Tongue (tissue), 2 donors: ENCODE measurements around the gene TAS1R2. TPM values are rescaled to one million over a fixed set of nuclear protein-coding genes. Genes with fewer than 3 reads are reported as not detected.
A peak's percentile ranks its signal among the peaks of the same experiment; 100 is the strongest.

Experiments
- DNase-seq: peaks from one replicate; pipeline ENCODE4 v3.0.0-alpha.2; 2015
- total RNA-seq: library from RNA; depleted of rRNA; stranded (reverse); fragments of >200 nt; gene quantifications from one replicate; pipeline ENCODE4 v1.2.3, GENCODE V29; 2014

The TAS1R2 gene
- total RNA-seq, 1 donor from 2014 or later = not detected

DNA sequence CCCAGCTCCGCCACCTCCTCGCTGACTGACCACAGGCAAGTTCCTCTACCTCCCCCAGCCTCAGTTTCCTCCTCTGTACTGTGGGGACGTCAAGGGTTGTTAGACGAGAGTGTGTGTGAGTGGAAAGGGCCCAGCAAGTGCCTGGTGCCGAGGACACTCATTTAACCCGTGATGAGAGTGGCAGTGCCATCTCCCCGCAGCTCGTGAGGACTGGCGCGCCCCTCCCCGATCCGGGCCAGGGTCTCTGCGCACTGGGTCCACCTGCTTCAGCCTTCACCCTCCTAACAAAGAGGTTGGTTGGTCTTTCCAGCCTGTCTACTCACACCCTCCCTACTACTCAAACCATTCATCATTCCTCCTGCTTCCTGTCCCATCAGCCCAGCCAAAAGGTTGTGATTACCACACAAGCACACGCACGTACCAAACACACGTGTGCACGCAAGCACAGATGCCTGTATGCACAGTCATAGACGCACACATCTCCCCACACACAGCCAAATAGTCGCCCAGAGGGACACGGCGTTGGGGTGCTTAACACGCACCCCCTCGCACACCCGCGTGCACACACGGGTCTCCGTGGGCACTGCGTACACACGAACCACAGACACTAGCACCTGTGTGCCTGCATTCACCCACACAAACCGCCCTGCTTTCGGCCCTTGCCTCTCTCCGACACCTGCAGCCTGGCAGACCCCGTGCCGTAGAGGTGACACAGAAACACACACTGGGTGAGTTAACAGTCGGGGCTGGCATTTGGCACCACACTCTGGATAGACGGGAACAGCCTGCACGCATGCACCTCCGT is 39.3 kb downstream of the TAS1R2 start:
- DNase-seq = no peak

DNA sequence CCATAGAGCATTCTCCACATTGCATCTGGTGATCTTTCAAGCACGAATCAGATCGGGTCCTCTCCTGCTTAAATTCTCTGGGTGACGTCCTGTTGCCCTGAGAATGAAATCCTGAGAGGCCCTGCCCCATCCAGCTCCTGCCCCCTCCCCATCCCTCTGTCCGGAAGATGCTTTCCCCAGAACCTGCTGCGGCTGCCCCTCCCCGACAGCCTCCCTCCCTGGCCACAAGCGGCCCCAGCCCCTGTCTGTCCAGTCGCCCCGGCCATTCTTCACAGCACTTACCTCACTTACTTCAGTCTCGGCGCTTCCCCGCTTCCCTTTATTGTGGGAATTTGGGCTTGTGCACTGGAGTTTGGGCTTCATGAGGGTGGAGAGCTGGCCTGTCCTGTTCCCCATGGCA is 40.3 kb downstream of the TAS1R2 start:
- DNase-seq = no peak

DNA sequence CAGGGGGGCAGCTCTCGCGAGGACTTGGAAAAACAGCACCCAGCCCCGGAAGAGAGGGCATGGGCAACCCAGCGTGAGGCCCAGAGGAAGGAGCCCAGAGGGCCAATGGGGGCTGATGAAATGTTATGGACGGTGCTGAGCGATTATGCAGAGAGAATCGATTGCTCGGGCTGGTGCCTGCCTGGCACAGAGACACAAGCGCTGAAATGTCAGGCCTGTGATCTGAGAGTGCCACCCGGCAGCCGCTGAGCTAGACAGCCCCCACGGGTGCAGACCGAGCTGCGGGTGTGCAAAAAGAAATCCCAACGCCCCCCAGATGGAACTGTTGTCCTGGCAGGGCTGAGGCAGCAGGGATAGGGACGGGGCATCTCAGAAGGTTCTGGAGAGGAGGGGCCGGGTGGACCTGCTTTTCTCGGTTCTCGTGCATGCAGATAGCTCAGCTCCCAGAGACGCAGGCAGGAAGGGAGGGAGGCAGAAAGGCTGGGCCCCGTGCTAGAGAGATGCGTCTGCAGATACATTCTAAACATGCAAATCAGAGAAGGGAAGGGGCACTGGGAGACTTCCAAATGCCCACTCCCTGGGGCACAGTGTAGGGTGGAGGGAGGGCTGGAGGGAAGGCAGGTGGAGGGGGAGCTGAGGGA is 41.5 kb downstream of the TAS1R2 start:
- DNase-seq = peak; percentile 88

DNA sequence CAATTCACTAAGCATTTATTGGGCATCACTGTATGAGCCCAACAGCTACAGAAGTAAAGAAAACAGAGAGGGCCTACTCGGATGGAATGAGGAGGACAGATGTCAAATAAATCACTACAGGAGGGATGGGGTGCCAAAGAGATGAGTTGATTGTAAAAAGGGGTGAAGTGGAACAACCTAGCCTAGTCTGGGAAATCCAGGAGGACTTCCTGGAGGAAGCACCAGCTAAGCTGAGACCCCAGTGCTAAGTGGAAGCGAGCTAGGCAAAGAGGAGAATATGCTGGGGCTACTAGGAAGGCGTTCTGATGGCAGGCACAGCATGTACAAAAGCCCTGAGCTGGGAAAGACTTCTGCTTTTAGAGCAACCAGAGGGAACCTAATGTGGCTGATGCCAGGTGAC is 42.1 kb downstream of the TAS1R2 start:
- DNase-seq = no peak

DNA sequence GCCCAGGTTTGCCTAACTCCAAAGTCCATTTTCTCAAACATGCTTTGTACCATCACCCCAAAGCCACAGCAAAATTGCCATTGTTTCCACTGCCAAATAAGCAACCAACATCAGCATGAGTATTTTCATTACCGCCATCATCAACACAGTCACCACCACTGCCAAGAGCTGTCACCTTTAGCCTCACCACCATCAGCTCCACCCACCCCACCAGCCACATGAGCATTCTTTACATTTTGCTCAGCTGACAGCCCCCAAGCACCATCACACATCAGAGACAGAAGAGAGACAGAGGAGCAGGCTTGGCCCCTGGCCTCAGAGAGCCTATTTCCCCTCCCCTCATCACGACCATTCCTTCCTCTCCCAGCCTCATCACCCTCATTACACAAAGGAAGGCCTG is 42.7 kb downstream of the TAS1R2 start:
- no peak for DNase-seq

DNA sequence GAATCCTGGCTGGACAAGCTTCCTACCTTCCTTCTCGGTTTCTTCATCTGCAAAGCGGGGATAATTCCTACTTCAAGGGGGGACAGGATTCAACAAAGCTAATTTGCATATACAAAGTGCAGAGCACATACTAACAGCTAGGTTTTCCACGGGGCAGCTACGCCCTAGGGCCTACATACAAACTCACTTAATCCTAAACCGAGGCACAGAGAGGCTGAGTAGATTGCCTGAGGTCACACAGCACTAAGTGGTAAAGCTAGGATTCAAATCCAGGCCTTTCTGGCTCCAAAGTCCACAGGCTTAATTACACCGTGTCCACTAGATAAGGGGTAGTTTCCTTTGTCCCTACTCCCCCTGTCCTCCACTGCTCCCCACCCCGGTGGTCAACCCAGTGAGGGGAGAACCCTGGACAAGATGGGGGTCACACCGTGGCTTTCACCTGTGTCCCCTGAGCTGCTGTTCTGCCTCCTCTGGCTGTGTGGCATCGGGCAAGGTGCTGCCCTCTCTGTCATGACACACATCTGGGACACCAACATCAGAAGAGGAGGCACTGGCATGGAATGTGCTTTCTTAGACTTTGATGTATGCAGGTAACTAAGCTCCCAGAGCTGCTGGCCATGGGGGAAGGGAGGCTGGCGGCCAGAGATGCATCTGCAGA is 44.5 kb downstream of the TAS1R2 start:
- no peak for DNase-seq

DNA sequence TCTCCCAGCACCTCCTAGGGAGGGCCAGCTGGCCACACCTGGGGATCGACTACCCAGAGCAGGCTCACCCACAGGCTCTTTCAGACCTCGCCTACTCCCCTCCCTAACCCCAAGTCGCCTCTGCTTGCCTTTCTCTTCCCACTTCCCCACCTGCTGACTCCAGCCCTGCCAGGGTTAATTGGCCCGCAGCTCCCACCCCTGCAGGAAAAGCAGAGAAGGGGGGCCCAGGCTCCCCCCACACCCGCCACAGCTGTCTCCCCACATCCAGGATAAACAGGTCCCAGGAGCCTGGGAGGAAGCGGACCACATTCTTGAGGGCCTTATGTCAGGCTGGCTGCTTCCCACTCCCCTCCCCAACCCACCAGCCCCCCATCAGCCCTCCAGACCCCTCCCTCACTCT is 45.0 kb downstream of the TAS1R2 start:
- DNase-seq = peak; percentile 95

DNA sequence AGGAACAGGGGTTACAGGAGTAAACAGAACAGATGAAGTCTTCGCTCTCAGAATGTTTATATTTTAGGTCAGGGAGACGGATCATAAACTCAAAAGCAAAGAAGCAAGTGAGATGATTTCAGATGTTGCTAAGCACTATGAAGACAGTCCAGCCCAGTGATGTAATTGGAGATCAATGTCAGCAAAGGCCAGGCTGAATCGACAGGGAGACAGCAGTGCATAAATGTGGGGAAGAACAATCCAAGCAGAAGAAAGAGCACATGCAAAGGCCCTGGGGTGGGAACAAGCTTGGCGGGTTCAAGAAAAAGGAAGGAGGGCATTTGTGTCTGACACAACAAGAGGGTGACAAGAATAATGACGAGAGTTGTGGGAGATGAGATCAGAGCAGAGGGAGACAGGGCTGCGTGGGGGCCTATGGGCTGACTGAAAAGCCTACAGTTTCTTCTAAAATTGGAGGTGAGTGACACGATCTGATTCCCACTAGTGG is 47.0 kb downstream of the TAS1R2 start:
- peak; percentile 58 for DNase-seq

DNA sequence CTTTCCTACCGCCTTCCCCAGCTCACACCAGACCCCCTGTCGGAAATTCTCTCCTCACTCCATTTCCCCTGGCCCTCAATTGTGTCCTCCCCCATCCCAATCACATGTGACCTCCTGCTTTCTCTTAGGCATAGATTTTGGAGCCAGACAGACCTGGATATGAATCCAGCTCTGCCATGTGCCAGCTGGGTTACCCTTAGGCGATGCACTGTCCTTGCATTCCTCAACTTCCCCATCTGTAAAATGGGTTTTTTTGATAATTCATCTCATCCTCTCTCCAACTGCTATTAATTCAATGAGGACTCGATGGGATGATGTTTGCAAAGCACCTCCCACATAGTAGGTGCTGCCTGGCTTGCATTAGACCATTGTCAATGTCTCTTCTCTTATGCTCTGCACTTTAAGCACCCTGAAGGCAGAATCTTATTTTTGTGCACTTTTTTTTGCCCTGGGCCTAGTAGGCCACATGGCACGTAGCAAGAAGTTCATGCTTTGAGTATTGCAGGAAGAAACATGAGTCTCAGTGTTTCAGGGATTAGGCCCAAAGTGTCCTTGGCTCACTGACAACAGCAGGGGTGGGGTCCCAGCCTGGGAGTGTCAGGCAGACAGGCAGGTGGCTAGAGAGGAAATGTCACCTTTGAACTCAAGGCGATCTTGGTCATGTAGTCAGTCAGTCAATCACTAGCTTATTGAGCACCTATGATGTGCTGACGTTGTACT is 47.6 kb downstream of the TAS1R2 start:
- peak; percentile 77 for DNase-seq

DNA sequence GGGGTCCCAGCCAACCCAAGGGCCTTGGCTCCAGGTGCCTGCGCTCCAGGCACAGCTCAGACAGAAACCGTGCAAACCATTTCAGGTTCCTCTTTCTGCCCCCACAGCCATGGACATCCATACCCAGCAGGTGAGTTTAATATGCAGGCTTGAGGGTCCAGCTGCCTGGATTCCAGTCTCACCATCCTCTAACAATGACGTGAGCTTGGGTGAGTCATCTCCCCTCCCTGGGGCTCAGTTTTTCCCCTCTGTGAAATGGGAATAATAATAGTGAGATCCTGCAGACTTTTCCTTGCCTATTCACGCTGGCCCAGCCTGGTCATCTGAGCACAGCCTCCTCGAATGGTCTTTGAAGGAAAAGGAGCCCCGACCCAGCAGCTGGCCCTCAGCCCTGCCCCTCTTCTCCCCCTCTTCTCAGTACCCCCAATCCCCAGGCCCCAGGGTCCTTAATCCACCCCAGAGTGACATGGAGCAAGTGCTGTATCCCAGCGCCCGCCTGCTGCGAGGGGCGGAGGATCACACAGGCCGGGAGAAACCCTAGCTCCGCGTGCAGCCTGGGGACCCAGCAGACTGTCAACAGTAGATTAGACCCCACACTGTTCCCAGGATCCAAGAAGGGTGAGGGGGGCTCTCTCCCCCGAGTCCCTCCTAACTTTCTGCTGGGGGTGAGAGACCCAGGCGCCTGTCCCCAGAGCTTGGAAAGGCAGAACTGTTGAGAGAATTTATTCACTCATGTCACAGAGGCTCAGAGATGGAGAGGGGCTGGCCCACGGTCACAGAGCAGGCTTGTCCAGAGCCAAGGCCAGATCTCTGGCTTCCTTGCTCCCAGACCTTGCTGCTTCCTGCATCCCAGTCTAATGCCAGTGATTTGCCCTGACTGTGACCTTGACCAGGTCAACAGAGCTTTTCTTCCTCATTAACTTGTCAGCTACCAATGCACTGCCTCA is 49.2 kb downstream of the TAS1R2 start:
- peak; percentile 81 for DNase-seq

DNA sequence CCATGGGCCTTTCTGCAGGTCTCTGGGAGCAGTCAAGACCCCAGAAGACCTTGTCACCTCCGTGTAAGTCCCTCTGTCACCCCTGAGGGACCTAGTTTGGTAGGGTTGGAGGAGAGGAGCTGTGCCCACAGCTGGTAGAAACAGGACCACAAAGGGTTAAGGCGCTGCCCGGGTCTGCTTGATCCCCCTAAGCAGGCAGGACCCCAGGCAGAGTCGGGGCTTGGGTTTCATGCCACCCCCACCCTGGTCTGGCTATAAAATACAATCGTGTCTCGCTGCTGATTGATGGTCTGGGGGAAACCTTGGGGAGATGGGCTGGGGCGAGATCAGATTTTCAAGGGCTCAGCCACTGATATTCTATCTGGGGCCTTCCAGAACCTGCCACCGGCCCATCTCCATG is 50.9 kb downstream of the TAS1R2 start:
- peak; percentile 45 for DNase-seq

DNA sequence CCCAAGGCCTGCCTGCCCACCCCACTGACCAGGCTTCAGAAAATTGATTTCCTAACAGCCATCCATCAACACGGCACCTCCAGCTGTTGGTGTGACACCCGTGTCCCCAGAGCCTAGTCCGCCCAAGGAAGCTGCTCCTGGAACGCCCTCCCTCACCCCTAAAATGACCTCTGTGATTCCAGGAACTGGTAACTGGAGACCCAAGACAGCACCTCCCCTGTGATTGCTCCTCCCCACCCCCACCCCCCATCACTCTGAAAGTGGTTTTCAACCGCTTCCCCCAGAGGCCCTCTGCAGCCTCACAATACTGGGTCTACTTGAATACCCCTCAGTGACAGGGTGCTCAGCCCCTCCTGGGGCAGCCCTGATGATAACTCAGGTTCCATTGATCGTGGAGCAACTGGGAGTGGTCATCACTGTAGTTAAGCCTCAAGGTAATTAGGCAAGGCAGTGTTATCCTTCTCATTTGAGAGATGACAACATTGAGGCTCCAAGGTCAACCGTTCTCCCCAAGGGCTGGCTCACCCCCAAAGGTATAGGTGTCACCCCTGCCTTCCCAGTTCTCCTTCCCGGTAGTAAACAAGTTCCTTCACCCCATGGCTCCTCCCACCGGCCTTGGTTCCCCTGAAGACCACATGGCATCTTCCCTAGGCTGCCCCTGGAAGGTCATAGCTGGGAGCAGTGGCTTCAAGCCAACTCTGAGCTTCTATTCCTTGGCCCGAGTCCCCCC is 52.0 kb downstream of the TAS1R2 start:
- DNase-seq = no peak

DNA sequence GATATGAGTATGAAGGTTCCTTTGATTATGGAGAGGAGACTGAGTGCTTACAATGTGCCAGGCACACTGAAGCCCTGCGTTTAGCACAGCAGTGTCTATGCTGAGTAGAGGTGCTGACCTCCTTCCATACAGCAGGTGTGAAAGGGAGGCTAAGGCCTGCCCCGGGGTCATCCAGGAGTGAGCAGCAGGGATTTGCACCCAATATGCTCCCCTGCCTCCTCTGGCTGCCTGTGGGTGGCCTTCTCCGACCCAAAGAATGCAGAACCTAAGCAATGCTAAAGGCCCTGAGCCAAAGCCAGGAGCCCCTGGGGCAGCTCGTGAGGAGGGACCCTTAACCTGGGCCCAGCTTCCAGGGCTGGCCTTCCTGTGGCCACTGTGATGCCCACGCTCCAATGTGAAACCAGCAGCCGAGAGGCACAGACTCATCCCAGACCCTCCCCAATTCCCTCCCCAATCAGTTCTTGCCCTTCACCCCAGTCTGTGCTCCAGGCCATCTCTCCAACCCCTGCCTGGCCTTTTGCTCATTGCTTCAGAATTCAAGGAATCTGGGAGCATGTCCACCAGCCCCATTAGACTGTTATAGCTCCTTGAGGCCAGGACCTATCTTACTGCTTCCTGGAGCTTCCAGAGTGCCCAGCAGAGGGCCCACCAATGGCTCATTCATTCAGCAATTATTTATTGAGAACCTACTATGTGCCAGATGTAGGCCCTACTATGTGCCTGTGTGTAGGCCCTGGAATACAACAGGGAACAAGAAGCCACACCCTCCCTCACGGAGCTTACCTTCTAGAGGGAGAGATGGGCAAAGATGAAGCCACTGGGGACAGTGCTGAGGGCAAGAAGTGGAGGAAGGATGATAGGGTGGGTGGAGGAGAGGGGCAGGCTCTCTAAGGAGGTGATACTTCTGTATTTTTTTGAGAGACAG is 53.3 kb downstream of the TAS1R2 start:
- no peak for DNase-seq

DNA sequence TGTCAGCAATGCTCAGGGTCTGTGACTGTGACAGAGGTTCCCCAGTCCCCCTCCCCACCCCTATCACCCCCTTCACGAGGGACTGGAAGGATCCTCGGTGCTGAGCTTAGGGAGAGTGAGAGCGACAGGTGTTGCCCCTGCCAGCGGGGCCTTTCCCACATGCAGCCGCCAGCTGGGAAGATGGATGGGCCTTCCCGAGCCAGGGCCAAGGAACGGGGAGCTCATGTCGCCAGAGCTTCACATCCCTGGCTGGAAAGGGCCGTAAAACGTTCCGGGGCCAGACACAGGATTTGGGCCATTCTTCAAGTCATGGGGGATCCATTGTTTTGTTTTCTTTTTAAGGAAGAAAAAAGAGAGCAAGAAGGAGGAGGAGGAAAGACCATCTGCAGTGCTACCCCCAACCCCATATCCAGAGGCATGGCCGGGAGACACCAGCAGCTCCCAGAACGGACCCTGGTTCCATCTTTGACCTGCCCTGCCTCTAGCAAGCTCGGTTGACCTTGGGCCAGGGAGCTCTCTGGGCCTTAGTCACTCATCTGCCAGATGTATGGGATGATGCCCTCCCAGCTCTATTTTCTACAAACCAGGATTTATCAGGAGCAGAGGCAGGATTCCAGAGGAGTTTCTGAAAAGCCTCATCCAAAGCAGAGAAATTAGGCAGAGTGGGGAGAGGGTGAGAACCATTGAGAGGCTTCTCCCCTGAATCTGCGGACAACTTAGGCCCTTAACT is 54.1 kb downstream of the TAS1R2 start:
- DNase-seq = peak; percentile 96

DNA sequence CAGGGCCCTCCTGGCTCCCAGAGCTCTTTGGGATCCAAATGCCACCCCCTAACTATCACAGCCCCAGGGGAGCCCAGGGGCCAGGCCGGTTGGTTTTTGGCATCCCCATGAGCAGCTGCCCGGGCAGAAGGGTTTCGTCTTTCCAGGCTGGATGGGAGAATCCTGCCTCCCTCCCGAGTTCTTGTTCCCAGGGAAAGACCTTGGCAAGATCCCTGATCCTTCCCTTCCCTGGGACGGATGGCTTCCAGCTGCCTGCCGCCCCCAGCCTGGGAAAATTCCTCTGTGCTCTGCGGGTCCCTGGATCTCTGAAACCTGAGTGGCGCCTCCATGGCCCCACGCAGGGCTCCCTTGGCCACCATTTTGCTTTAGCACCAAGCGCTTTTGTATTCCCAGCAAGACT is 55.6 kb downstream of the TAS1R2 start:
- peak; percentile 96 for DNase-seq

DNA sequence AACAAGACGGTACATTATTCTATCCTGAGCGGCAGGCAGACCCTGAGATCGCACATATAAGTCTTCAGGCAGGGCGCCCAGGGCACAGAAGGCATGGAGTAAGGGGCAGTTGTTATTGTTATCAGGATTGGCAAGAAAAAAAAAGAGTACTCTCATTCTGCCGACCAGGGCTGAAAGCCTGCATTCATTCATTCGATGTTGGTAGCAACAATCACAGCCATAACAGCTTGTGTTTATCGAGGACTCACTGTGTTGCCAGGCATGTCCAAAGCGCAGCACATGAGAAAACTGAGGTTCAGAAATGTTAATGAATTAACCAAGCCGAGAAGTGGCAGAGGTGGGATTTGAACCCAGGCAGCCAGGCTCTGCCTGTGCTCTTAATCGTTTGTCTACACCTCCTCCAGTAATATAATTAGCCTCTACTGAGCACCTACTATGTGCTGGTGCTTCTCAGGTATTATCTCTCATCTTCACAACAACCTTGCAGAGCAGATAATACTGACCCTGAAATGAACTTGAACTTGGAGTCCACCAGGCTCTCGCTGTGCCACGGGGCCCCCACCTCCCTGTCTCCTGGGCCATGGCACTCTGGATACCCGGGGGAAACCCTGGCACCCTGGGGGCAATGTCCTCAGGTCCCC is 56.2 kb downstream of the TAS1R2 start:
- DNase-seq = peak; percentile 86

DNA sequence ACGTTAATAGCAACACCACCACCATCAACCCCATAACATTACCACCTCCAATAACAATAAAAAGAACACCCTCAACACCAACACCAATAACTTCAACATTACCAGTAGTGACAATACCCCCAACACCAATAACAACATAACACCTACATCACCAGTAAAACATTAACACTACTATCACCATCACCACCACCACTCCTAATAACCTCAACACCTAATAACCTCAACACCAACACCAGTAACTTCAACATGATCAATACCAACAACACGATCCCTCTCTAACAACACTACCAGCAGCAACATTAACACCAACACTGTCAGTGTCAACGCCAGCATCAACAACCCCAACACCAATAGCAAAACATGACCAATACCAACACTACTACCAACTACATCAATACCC is 57.2 kb downstream of the TAS1R2 start:
- no peak for DNase-seq

DNA sequence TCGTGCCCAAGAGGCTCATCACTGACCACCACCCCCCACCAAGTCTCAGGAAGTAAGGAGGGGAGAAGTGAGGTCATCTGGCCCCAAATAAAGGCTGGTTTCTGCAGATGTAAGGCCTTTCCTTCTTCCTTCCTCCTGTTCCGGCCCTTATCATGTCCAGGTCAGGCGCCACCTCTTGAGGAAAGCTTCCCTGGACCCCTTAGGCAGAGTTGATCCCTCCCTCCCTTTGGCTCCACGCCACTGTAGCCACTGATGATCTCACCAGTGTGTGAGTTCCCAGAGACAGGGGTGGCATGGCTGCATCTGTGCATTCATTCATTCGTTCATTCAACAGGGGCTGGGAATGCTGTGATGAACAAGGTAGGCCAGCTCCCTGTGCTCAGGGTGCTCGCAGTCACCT is 59.2 kb downstream of the TAS1R2 start:
- no peak for DNase-seq
